ENCODE data around the gene ADIRF. TPM values are rescaled to one million over a fixed set of nuclear protein-coding genes. Genes with fewer than 3 reads are reported as not detected.
A peak's percentile ranks its signal among the peaks of the same experiment; 100 is the strongest.
"Not testable (repeated sequence)": the region's sequence is repeated elsewhere in the genome, so short reads cannot be mapped to it uniquely, and the experiment has no call there.

The ADIRF gene
- total RNA-seq, 1 donor from 2014 or later, result not detected

DNA sequence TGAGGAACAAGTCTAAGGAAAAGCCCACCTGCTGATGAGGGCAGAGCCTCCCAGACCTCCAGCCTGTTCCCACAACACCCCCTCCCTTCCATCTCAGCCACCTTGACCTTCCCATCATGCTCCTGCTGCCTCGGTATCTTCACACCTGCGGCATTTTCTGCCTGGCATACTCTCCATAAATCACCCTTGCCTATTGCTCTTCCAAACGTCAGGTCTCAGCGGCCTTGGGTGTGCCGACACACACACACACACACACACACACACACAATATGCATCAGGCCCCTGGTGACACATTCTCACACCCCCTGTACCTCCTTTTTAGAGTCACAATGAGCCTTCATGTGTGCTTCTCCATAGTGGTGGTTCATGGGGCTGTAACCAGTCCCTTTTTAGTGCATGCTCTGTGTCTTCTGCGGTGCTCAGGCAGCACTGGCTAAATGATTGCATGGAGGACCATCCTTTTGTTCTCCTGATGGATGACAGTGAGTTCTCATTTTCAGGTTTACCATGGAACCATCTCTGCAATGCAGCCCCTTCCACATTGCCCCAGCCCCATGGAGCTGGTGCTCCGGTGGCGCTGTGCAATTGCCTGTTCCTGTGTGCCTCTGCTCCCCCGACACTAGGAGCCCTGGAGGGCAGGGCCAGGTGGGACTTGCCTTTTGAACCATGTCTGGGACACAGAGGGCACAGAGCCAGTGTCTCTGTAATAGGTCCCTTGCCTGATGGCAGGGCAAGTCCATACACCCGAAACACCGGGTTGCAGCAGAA is 4.5 kb downstream of the ADIRF start:
- Histone ChIP-seq H3K9ac (no peak overlapping the region), H4K20me1 (ENCODE audit: low read depth) (no peaks in the 10 kb centered on the region), H3K27me3 (peaks cover 30% of the 10 kb centered on the region), H2AFZ (replicated peaks) (no peak overlapping the region), H3K9me3 (ENCODE audit: low read depth) (no peaks in the 10 kb centered on the region), H3K27ac (no peak overlapping the region), H3K36me3 (no peaks in the 10 kb centered on the region), H3K4me2 (no peak overlapping the region), H3K4me1 (peaks cover 27% of the 10 kb centered on the region), H3F3A (ENCODE audit: low read depth) (peaks cover 32% of the 10 kb centered on the region), H3K79me2 (ENCODE audit: low read depth) (no peaks in the 10 kb centered on the region), H3K4me3 (no peak overlapping the region)
- H3K9me3 Mint-ChIP-seq, result no peaks in the 10 kb centered on the region
- H3K4me1 Mint-ChIP-seq, result peaks cover 20% of the 10 kb centered on the region
- no peaks in the 10 kb centered on the region for H3K36me3 Mint-ChIP-seq
- no peak overlapping the region for H3K4me3 Mint-ChIP-seq
- H3K27me3 Mint-ChIP-seq (ENCODE audit: insufficient read depth, low read depth), result peaks cover 17% of the 10 kb centered on the region
- DNase-seq (ENCODE audit: low spot score), result no peak
- TF ChIP-seq EZH2phosphoT487 (IDR thresholded peaks at IDR 0.05) (no peak), EZH2 (IDR thresholded peaks at IDR 0.05) (no peak)
- TF ChIP-seq, protein P1, sequence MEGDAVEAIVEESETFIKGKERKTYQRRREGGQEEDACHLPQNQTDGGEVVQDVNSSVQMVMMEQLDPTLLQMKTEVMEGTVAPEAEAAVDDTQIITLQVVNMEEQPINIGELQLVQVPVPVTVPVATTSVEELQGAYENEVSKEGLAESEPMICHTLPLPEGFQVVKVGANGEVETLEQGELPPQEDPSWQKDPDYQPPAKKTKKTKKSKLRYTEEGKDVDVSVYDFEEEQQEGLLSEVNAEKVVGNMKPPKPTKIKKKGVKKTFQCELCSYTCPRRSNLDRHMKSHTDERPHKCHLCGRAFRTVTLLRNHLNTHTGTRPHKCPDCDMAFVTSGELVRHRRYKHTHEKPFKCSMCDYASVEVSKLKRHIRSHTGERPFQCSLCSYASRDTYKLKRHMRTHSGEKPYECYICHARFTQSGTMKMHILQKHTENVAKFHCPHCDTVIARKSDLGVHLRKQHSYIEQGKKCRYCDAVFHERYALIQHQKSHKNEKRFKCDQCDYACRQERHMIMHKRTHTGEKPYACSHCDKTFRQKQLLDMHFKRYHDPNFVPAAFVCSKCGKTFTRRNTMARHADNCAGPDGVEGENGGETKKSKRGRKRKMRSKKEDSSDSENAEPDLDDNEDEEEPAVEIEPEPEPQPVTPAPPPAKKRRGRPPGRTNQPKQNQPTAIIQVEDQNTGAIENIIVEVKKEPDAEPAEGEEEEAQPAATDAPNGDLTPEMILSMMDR (IDR thresholded peaks at IDR 0.05), result no peak
- peak overlapping the region; percentile 34 for H3K27ac Mint-ChIP-seq

DNA sequence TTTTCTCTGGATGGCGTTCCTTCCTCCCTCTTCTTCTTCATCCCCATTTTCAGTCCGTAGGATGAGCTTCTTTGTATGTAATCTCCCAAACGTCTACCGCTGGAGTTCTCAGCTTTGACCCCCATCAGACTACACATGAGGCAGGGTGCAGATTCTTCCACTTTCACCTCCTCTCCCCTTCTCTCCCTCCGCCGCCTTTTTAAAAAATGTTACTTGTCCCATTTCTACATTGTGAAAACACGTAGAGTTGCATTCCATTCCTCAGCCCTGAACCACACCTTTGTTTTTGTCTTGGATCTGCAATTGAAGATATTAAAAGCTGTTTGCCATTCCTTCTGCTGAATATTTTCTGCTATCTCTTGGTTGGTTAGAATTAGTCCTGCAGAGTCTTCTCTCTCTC is 6.2 kb downstream of the ADIRF start:
- TF ChIP-seq EZH2phosphoT487 (IDR thresholded peaks at IDR 0.05), result no peak
- TF ChIP-seq EZH2 (IDR thresholded peaks at IDR 0.05), result no peak
- TF ChIP-seq, protein P1 (IDR thresholded peaks at IDR 0.05), result no peak
- Histone ChIP-seq H4K20me1 (ENCODE audit: low read depth) (no peaks in the 10 kb centered on the region), H3K36me3 (no peaks in the 10 kb centered on the region), H3K4me3 (no peak overlapping the region), H3K9ac (no peak overlapping the region), H3K27ac (no peak overlapping the region), H3K9me3 (ENCODE audit: low read depth) (no peaks in the 10 kb centered on the region), H3K79me2 (ENCODE audit: low read depth) (no peaks in the 10 kb centered on the region), H3K27me3 (peaks cover 30% of the 10 kb centered on the region), H3K4me1 (peaks cover 23% of the 10 kb centered on the region), H3F3A (ENCODE audit: low read depth) (peaks cover 28% of the 10 kb centered on the region), H3K4me2 (no peak overlapping the region), H2AFZ (replicated peaks) (no peak overlapping the region)
- peaks cover 13% of the 10 kb centered on the region for H3K27me3 Mint-ChIP-seq (ENCODE audit: insufficient read depth, low read depth)
- DNase-seq (ENCODE audit: low spot score), result no peak
- no peaks in the 10 kb centered on the region for H3K36me3 Mint-ChIP-seq
- H3K9me3 Mint-ChIP-seq, result no peaks in the 10 kb centered on the region
- H3K4me3 Mint-ChIP-seq, result no peak overlapping the region
- H3K4me1 Mint-ChIP-seq, result peaks cover 23% of the 10 kb centered on the region
- H3K27ac Mint-ChIP-seq, result no peak overlapping the region

DNA sequence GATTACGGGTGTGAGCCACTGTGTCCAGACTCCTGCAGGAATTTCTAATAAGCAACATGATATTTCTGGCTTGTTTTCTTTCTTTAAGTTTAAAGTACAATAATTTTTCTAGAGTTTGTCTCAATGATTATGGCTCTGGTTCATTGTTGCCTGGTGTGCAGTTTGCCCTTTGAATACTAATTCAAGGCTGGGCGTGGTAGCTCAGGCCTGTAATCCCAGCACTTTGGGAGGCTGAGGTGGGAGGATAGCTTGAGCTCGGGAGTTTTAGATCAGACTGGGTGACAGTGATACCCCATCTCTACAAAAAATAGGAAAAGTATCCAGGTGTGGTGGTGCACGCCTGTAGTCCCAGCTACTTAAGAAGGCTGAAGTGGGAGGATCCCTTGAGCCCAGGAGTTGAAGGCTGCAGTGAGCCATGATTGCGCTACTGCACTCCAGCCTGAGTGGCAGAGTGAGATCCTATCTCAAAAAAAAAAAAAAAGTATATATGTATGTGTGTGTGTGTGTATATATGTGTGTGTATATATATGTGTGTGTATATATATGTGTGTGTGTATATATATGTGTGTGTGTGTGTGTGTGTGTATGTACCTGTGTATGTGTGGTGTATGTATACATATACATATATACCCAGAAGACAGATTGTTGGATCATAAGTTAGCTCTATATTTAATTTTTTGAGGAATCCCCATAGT is 8.2 kb downstream of the ADIRF start:
- H3K4me1 Mint-ChIP-seq, result peaks cover 18% of the 10 kb centered on the region
- Histone ChIP-seq H3K4me2 (no peak overlapping the region), H3K36me3 (no peaks in the 10 kb centered on the region), H3F3A (ENCODE audit: low read depth) (peaks cover 11% of the 10 kb centered on the region), H2AFZ (replicated peaks) (no peak overlapping the region), H4K20me1 (ENCODE audit: low read depth) (no peaks in the 10 kb centered on the region), H3K27ac (no peak overlapping the region), H3K79me2 (ENCODE audit: low read depth) (no peaks in the 10 kb centered on the region), H3K4me3 (no peak overlapping the region), H3K4me1 (peaks cover 5% of the 10 kb centered on the region), H3K9ac (no peak overlapping the region), H3K9me3 (ENCODE audit: low read depth) (no peaks in the 10 kb centered on the region), H3K27me3 (peaks cover 21% of the 10 kb centered on the region)
- H3K36me3 Mint-ChIP-seq, result no peaks in the 10 kb centered on the region
- no peaks in the 10 kb centered on the region for H3K9me3 Mint-ChIP-seq
- H3K4me3 Mint-ChIP-seq, result no peak overlapping the region
- no peak overlapping the region for H3K27ac Mint-ChIP-seq
- TF ChIP-seq EZH2 (IDR thresholded peaks at IDR 0.05) (no peak), EZH2phosphoT487 (IDR thresholded peaks at IDR 0.05) (no peak)
- TF ChIP-seq, protein P1 (IDR thresholded peaks at IDR 0.05), result no peak
- no peak for DNase-seq (ENCODE audit: low spot score)
- H3K27me3 Mint-ChIP-seq (ENCODE audit: insufficient read depth, low read depth), result peaks cover 16% of the 10 kb centered on the region

DNA sequence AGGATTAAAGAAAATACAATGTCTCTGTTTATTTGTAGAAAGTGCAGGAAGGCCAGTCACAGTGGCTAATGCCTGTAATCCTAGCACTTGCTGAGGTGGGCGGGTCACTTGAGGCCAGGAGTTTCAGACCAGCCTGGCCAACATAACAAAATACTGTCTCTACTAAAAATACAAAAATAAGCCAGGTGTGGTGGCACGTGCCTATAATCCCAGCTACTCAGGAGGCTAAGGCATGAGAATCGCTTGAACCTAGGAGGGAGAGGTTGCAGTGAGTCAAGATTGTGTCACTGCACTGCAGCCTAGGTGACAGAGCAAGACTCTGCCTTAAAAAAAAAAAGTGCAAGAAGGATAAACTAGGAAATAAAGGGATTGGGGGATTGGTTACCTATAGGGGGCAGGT is 10.2 kb downstream of the ADIRF start:
- not testable (repeated sequence) for H4K20me1 ChIP-seq (ENCODE audit: low read depth); H3K4me1 ChIP-seq; H3K9ac ChIP-seq; H3K27ac ChIP-seq; H3K36me3 ChIP-seq; H3F3A ChIP-seq (ENCODE audit: low read depth); H3K9me3 ChIP-seq (ENCODE audit: low read depth); H3K9me3 Mint-ChIP-seq; H3K79me2 ChIP-seq (ENCODE audit: low read depth); H3K4me3 Mint-ChIP-seq; H2AFZ ChIP-seq (replicated peaks); H3K36me3 Mint-ChIP-seq; H3K27me3 Mint-ChIP-seq (ENCODE audit: insufficient read depth, low read depth); H3K4me3 ChIP-seq; H3K27me3 ChIP-seq; DNase-seq (ENCODE audit: low spot score)
- Mint-ChIP-seq H3K27ac (peak overlapping the region; percentile 57), H3K4me1 (peaks cover 14% of the 10 kb centered on the region)
- peak overlapping the region; percentile 22 for H3K4me2 ChIP-seq
